ENCODE results near the gene ERC2.

DNA sequence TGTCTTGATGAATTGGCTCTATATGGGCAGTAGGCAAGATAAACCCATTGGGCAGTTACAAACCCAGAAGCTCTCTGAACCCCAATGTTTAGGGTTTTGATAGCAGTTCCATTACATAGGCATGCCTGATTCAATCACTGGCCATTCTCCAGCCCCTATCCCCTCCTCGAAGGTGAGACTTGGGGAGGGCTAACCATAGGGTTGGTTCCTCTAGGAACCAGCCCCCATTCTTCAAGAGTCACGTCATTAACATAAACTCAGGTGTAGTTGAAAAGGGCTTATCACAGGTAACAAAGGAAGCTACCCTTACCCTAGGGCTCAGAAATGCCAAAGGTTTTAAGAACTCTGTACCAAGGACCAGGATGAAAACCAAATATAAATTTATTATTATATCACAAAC lies 353.1 kb downstream of the ERC2 start:
- TF ChIP-seq ZKSCAN1 (IDR thresholded peaks at IDR 0.05; ENCODE audit: low read length) (no peak), ETV5 (CRISPR knock-in tag; IDR thresholded peaks at IDR 0.05; ENCODE audit: borderline replicate concordance) (no peak), NONO (IDR thresholded peaks at IDR 0.05) (no peak), NONO (CRISPR knock-in tag; conservative IDR thresholded peaks at IDR 0.05) (no peak)
